Measurements from ENCODE around the gene TSPAN3. TPM values are rescaled to one million over a fixed set of nuclear protein-coding genes. Genes with fewer than 3 reads are reported as not detected.
A peak's percentile ranks its signal among the peaks of the same experiment; 100 is the strongest.

TSPAN3 gene
- polyA plus RNA-seq, 3 donors, result 93.7 to 495 (median 218) TPM

DNA sequence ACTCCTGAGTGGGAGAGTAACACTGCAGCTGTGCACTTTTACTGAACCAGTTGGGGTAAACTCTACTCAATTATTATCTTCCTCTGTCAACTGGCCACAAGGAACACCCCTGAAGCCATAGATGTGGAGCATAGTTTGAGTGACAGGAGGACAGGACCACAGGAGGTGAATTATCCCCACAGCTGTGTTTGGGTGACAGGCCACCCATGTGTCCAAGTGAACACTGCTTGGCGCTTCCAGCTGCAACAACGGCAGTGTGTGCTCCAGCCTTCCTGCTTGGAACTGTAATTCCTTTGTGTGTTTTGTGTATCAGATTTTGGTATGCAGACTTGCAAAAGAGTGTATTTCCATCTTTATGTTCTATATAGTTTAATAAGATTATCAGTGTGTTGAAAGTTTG is 20.2 kb upstream of the TSPAN3 start:
- WGBS, 3 donors, result 86 to 98% (median 91%) methylated on average over 2 of the region's 2 CpGs
- H3K27ac ChIP-seq (ENCODE audit: low read depth, low read length), result no peak overlapping the region

- WGBS, 3 donors, result 88 to 92% (median 89%) methylated on average over 2 of the region's 2 CpGs
- H3K27ac ChIP-seq (ENCODE audit: low read depth, low read length), result no peak overlapping the region
Measured at GRCh38 chr15:77087213-77087612, 16.3 kb upstream of the TSPAN3 start.

- 37 to 58% (median 38%) methylated on average over 2 of the region's 2 CpGs for WGBS, 3 donors
- no peak overlapping the region for H3K27ac ChIP-seq (ENCODE audit: low read depth, low read length)
Measured at GRCh38 chr15:77085297-77085696, 14.4 kb upstream of the TSPAN3 start.

DNA sequence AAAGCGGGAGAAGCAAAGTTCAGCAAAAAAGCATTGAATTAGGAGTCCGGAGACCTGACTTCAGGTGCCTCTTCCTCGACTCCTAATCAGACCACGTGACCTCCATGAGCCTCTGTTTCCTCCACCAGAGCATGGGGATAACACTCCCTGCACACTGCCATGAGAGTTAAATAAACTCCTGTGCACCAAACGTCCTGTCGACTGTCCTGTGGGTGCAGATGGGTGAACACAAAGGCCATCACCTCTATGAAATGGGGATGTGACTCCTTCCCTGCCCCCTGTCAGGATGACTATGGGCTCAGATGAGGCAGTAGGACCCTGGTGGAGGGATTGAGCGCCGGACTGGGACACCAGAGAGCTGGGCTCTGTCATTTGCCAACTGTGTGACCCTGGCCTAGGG is 13.5 kb upstream of the TSPAN3 start:
- no peak overlapping the region for H3K27ac ChIP-seq (ENCODE audit: low read depth, low read length)
- WGBS, 3 donors, result 89 to 93% (median 91%) methylated on average over 8 of the region's 8 CpGs

GRCh38 chr15:77083381-77084160 is 12.7 kb upstream of the TSPAN3 start:
- H3K27ac ChIP-seq (ENCODE audit: low read depth, low read length), result no peak overlapping the region
- 12 to 17% (median 14%) methylated on average over 21 of the region's 21 CpGs for WGBS, 3 donors

DNA sequence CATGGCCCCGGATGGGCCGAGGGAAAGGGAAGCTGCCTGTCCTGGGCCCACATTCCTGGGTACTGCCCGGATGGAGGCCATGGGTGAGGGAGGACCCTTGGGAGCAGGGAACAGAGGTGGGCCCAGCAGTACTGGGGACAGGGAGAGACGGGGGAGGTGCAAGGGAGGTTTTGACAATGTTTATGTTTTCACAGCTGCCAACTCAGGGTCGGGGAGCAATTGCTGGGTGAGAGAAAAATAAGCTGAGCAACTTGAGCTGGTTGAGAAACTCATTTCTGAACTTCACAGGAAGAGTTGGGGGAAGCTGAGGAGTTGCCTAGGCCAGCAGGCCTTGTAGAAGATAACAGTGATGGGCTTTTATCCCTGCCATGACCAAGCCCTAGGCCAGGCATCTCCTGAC is 11.1 kb upstream of the TSPAN3 start:
- WGBS, 3 donors, result 64 to 77% (median 66%) methylated on average over 5 of the region's 5 CpGs

DNA sequence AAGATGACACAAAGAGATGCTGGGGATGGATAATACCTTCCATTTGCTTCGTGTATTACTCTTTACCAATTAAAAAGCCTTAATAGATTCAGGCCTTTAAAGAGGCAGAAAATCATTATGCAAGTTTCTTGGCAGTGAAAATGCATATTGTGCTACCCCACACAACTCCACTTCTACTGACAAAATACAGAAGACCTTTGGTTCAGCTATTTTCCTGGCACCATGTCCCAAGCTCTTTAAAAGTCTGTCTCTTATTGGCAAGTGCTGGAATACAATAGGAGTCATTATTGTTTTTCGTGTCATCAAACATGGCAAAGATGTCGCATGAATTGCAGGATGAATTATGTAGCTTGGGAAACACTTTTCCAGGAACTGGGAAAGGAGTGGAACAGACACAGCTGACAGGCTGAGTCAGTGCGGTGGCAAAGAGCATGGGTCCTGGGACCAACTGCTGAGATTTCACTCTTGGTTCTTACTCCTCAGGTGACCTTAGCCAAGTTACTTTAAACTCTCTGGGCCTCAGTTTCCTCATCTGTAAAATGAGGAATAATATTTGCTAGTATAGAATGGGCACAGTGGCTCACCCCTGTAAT is 5.5 kb upstream of the TSPAN3 start:
- whole genome bisulfite sequencing, 3 donors, result 51 to 66% (median 61%) methylated on average over 4 of the region's 4 CpGs
- no peak overlapping the region for H3K27ac ChIP-seq (ENCODE audit: low read depth, low read length)

More for the DNA sequence above, 11.1 kb upstream of the TSPAN3 start:
- no peak overlapping the region for H3K27ac ChIP-seq (ENCODE audit: low read depth, low read length)

- H3K27ac ChIP-seq (ENCODE audit: low read depth, low read length), result no peak overlapping the region
- WGBS, 3 donors, result 50 to 83% (median 80%) methylated on average over 9 of the region's 9 CpGs
Measured at GRCh38 chr15:77075528-77075927, 4.6 kb upstream of the TSPAN3 start.

GRCh38 chr15:77074350-77074749 is 3.4 kb upstream of the TSPAN3 start:
- WGBS, 3 donors, result 73 to 79% (median 79%) methylated on average over 2 of the region's 2 CpGs
- H3K27ac ChIP-seq (ENCODE audit: low read depth, low read length), result no peak overlapping the region

DNA sequence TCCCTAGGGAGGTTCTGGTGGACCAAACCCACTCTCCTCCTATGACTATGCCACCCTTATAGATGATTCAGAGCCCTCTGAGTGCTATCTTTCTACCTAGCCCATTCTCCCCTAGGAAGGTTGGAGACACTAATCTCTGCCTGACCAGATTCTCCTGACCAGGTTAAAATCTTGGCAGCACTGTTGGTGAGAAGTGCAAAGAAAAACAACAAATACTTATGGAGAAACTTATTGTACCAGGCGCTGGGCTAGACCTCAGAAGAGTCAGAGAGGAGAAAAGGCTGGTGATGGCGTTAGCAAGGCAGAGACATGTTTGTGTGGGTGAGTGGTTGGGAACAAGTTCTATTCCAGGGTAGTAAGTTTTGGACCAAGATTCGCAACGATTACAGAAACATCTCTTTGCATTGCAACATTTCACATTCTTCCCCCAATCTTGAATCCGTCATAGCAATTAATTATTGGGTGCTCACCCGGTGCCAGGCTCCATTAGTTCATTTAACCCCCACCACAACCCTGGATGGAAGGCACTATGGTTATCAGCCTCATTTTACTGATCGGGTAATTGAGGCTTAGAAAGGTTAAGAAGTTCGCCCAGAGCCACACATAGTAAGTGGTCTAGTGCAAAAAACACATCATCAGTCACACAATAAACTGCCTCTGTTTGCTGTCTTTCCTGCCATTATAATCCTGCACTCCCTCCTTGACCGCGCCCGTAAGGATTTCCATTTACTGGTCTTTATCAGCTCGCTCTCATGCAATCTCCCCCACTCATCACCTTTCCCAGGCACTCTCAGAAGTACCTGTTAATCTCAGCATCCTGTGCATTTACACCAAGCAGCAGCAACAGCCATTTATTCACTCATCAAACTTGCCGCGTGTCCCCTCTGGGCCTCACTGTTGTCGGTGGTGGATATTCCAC is 655 bp upstream of the TSPAN3 start:
- H3K27ac ChIP-seq (ENCODE audit: low read depth, low read length), result no peak overlapping the region
- 77 to 82% (median 79%) methylated on average over 15 of the region's 15 CpGs for WGBS, 3 donors

DNA sequence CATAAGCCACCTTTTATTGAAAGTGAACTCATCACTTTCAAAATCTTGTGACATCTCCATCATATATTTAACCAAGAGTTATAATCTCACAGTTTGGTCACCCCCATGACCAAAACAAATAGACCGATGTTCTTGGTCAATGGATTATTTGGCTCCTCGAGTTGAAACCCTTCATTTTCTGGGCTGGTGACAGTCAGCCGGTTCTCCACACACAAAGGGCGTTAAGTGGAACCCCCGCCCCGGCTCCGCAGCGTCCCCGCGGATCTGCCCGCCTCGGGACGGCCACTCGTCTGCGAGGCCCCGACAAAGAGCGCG is 772 bp downstream of the TSPAN3 start:
- peak overlapping the region; percentile 83 for H3K27ac ChIP-seq (ENCODE audit: low read depth, low read length)
- WGBS, 3 donors, result 0 to 1% (median 1%) methylated on average over 18 of the region's 18 CpGs

DNA sequence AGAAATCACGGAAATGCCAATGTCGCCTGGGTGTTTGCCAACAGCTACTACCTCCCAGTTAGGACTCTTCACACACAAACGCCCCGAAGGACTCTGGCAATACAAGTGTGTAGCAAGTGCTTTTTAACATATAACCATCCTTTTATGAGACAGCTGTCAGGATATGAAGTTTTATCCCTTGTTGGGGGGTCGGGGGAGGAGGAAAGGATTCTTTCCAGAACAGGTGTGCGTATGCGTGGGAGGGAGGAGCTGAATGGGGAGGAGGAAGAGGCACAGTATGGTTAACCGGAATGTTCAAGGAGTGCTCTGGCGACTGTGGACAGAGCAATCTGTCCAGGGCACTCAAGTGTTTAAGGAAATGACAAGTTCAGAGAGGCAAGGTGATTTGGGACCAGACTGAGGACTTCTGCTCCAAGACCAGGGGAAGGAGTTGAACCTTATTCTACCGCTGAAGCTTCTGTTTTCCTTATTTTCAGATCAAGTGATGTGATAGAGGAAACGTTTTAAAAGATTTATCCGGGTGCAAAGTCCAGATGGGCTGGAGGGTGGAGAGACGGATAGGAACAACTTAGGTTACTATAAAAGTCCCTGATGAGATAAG is 1.3 kb downstream of the TSPAN3 start:
- WGBS, 3 donors, result 12 to 28% (median 22%) methylated on average over 13 of the region's 13 CpGs
- no peak overlapping the region for H3K27ac ChIP-seq (ENCODE audit: low read depth, low read length)

DNA sequence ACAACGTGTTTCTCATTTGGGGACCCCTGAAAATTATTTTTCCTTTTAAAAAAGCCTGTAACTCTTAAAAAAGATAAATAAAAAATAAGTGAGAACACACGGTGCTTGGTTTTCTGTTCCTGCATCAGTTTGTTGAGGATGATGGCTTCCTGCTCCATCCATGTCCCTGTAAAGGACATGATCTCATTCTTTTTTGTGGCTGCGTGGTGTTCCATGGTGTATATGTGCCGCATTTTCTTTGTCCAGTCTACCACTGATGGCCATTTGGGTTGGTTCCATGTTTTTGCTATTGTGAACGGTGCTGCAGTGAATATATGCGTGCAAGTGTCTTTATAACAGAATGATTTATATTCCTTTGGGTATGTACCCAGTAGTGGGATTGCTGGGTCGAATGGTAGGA is 2.3 kb downstream of the TSPAN3 start:
- no peak overlapping the region for H3K27ac ChIP-seq (ENCODE audit: low read depth, low read length)
- 87 to 92% (median 89%) methylated on average over 7 of the region's 7 CpGs for WGBS, 3 donors

- WGBS, 3 donors, result 24 to 65% (median 53%) methylated on average over 3 of the region's 3 CpGs
- no peak overlapping the region for H3K27ac ChIP-seq (ENCODE audit: low read depth, low read length)
Measured at GRCh38 chr15:77067691-77068367, 3.1 kb downstream of the TSPAN3 start.

DNA sequence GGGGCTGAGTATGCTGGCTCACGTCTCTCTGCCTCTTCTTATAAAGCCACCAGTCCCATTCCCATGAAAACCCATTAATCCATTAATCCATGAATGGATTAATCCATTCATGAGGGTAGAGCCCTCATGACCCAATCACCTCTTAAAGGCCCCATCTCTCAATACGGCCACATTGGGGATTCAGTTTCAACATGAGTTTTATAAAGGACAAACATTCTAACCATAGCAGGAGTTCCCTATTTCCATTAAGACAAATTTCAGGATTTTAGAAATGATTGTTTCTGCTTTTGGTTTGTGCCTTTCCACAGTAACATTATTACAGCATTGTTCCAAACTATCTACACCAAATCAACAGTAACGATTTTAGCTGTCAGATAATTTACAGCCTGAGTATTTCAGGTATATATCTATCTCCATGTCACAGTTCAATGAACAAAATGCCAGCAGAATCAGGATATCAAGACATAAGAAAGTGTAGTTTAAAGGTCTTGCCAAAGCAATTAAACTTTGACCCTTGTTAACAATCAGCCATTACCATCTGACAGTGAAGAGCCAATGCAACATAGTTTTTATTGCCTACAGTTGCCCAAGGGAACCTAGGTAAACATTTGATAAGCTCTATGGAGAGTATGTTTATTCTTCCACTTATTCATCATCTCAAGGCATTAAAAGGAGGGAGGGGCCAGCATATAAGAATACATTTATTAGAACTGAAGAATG is 3.8 kb downstream of the TSPAN3 start:
- 42 to 66% (median 64%) methylated on average over 3 of the region's 3 CpGs for WGBS, 3 donors
- no peak overlapping the region for H3K27ac ChIP-seq (ENCODE audit: low read depth, low read length)

- 59 to 64% (median 60%) methylated on average over 6 of the region's 6 CpGs for WGBS, 3 donors
- H3K27ac ChIP-seq (ENCODE audit: low read depth, low read length), result no peak overlapping the region
Measured at GRCh38 chr15:77064539-77065308, 6.2 kb downstream of the TSPAN3 start.

DNA sequence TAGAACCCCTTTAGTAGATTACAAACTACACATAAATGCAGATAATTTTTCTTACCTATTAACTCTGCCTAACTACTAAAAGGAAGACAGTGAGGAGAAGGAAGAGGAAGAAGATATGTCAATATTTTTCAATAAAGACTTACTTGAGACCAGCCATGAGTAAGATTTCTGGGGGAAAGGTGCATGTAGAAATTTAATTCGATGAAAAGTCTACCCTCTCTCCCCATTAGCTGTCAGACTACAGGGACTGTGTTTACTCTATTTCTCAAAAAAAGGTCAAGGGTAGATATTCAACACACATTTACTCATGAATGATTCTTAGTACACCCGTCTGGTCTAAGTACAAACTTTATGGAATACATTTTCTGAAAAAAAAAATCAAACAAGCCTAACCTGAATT is 6.8 kb downstream of the TSPAN3 start:
- H3K27ac ChIP-seq (ENCODE audit: low read depth, low read length), result no peak overlapping the region
- WGBS, 3 donors, result 27 to 68% (median 65%) methylated on average over 2 of the region's 2 CpGs

Measured in adipose tissue (tissue), 3 donors.